Activated T-helper 1 cell treated with anti-CD3 and anti-CD28 coated beads, Interleukin-12 subunit alpha, Interleukin-12 subunit beta, Interleukin-2, Interleukin-4 antibody, amounts not matched to agents 30 ng/mL and 10 ng/mL and 1 ng/mL, durations not matched to agents 14 hours and 24 hours and 36 hours (primary cell): ENCODE data around the gene FYCO1. TPM values are rescaled to one million over a fixed set of nuclear protein-coding genes. Genes with fewer than 3 reads are reported as not detected.
"Not testable (repeated sequence)": the region's sequence is repeated elsewhere in the genome, so short reads cannot be mapped to it uniquely, and the experiment has no call there.

Source experiments
- DNase-seq: peaks from one replicate; pipeline ENCODE4 v3.0.0; 2021; ENCODE audit warnings: low spot score
- H3K27ac Mint-ChIP-seq: one replicate; pipeline ENCODE4 v1.8.0; 2021; ENCODE audit warnings: mild to moderate bottlenecking, mixed read lengths
- H3K27me3 Mint-ChIP-seq: one replicate; pipeline ENCODE4 v1.8.0; 2022; ENCODE audit warnings: mild to moderate bottlenecking, moderate library complexity, mixed read lengths; ENCODE audit not compliant: insufficient read depth
- H3K36me3 Mint-ChIP-seq: one replicate; pipeline ENCODE4 v1.8.0; 2021; ENCODE audit warnings: low read depth, mixed read lengths
- H3K4me1 Mint-ChIP-seq: one replicate; pipeline ENCODE4 v1.8.0; 2021; ENCODE audit warnings: low read depth, mixed read lengths
- H3K4me3 Mint-ChIP-seq: one replicate; pipeline ENCODE4 v1.8.0; 2021; ENCODE audit warnings: mild to moderate bottlenecking, moderate library complexity, mixed read lengths
- H3K9me3 Mint-ChIP-seq: one replicate; pipeline ENCODE4 v1.8.0; 2021; ENCODE audit warnings: mixed read lengths
- intact Hi-C: fragments of 100-400 bp; cut with micrococcal nuclease; formaldehyde crosslinking; loops from one replicate; pipeline ENCODE4 v1.15.1; 2024
- total RNA-seq: library from RNA; stranded (reverse); gene quantifications from 2 replicates; pipeline ENCODE4 v1.2.3, GENCODE V29; 2022

FYCO1 gene
- total RNA-seq, 1 donor from 2014 or later, result 16.3 TPM

DNA sequence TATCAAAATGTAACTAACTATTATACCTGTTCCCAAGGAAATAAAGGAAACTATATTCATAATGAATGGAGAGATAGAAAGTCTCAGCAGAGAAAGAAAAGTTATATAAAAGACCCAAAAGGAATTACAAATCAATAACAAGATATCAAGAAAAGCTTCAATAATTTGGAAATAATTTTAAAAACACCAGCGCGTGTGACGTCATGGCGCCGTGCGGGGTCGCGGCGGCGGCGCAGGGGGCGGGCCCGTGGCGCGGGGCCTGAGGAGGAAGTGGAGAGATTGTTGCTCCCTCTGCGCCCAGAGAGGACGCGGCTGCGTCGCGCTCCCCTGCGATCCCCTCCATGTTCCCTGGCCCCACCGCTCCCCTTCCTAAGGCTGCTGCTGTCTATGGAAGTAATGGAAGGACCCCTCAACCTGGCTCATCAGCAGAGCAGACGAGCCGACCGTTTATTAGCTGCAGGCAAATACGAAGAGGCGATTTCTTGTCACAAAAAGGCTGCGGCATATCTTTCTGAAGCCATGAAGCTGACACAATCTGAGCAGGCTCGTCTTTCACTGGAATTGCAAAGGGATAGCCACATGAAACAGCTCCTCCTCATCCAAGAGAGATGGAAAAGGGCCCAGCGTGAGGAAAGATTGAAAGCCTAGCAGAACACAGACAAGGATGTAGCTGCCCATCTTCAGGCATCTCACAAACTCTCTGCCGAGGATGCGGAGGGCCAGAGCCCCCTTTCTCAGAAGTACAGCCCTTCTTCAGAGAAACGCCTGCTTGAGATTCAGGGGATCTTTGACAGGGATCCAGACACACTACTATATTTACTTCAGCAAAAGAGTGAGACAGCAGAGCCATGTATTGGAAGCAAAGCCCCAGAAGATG is 27.5 kb upstream of the FYCO1 start:
- peaks cover 9% of the 10 kb centered on the region for H3K9me3 Mint-ChIP-seq
- DNase-seq, result no peak
- no peak overlapping the region for H3K4me3 Mint-ChIP-seq
- no peak overlapping the region for H3K27ac Mint-ChIP-seq
- intact Hi-C loops, result no loop called here
- peaks cover 17% of the 10 kb centered on the region for H3K27me3 Mint-ChIP-seq
- peaks cover 28% of the 10 kb centered on the region for H3K4me1 Mint-ChIP-seq
- peaks cover 5% of the 10 kb centered on the region for H3K36me3 Mint-ChIP-seq

DNA sequence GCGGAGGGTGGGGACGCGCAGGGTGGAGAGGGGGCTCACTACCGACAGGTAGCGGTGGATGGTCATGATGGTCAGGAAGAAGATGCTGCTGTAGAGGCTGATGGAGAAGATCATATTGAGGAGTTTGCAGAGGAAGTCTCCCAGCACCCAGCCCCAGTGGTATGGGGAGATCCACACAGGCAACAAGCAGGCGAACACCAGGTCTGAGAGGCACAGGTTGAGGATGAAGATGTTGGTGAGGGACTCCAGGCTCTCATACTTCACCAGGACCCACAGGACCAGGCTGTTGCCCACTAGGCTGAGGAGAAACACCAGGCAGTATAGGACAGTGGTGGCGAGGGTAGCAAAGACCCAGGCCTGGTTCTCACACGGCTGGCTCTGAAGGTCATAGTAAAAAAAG is 25.9 kb upstream of the FYCO1 start:
- no peaks in the 10 kb centered on the region for H3K9me3 Mint-ChIP-seq
- no peak overlapping the region for H3K27ac Mint-ChIP-seq
- no peak overlapping the region for H3K4me3 Mint-ChIP-seq
- H3K36me3 Mint-ChIP-seq, result peaks cover 3% of the 10 kb centered on the region
- H3K4me1 Mint-ChIP-seq, result peaks cover 44% of the 10 kb centered on the region
- DNase-seq, result no peak
- intact Hi-C loops, result no loop called here
- peaks cover 17% of the 10 kb centered on the region for H3K27me3 Mint-ChIP-seq

DNA sequence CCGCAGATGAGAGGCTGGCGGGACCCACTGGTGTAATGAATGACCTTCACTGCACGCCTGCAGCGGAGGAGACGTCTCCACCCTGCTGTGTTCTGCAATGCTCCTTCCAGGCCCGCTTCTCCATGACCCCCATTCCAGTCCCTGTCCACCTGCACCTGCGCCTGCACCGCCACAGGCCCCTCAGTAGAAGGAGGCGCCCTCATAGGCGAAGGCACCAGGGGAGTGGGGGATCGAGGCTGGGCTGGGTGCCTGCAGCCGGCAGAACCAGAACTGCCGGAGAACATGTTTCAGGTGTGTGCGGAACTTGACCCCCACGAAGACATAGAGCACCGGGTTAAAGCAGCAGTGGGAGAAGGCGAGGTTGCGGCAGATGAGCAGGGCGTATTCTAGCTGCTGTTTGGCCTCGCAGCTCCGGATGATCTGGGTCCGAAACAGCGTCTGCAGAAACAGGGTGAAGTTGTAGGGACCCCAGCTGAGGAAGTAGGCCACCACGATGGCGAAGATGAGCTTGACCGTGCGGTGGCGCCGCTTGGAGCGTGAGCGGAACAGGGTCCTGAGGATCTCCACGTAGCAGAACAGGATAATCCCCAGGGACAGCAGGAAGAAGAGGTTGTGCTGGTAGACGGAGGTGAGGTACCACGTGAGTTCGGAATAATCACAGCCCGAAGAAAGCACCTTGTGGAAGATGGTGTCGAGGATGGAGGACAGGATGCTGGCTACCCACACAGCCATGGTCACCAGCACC is 25.3 kb upstream of the FYCO1 start:
- DNase-seq, result no peak
- Mint-ChIP-seq H3K36me3 (peaks cover 3% of the 10 kb centered on the region), H3K4me1 (peaks cover 44% of the 10 kb centered on the region), H3K4me3 (no peak overlapping the region), H3K27ac (no peak overlapping the region), H3K9me3 (no peaks in the 10 kb centered on the region), H3K27me3 (peaks cover 17% of the 10 kb centered on the region)
- intact Hi-C loops, result no loop called here

DNA sequence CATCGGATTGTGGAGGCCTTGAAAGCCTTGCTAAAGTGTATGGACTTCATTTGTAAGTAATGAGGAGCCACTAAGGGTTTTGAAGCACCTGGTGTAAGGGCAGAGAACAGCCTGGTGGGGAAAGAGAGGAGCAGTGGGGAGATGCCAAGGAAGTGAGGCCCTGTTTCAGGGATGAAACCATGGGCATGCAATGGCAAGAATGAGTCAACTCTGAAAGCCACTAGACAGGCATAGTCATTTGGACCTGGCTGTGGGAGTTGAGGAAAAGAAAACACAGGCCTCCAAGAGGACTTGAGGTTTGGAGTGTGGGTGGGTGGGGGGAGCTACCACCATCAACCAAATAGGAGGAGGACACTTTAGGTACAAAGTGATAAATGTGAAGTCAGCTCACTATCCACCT is 24.1 kb upstream of the FYCO1 start:
- intact Hi-C loops, result loop anchor here (1.0 to 5.0 kb wide), 8 partner anchors 9 to 538 kb away; partner anchors contain the start of gene CXCR6
- Mint-ChIP-seq H3K9me3 (no peaks in the 10 kb centered on the region), H3K36me3 (peaks cover 3% of the 10 kb centered on the region), H3K27ac (peak overlapping the region; percentile 86), H3K27me3 (peaks cover 13% of the 10 kb centered on the region), H3K4me1 (peaks cover 44% of the 10 kb centered on the region), H3K4me3 (peak overlapping the region; percentile 0)
- DNase-seq, result no peak

DNA sequence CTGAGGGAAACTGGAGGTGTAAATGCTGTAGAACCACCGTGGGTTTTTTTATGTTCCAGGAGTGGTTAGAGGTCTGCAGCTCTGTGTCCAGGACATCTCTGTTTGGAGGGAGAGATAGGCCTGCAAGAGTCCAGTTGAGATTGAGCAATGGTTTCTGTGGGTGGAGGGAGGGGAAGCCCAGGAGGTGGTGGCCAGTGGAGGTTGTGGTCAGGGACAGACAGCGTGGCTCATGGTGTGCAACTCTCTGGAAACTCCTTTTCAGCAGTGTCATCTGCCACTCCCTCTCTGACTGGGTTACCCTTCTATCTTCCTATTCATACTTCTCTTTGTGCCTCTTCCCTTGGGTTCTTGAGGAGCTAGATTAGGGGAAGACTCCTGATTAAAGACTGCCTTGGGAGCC is 22.1 kb upstream of the FYCO1 start:
- Mint-ChIP-seq H3K4me1 (peaks cover 58% of the 10 kb centered on the region), H3K27ac (peak overlapping the region; percentile 80)
- no peak for DNase-seq

DNA sequence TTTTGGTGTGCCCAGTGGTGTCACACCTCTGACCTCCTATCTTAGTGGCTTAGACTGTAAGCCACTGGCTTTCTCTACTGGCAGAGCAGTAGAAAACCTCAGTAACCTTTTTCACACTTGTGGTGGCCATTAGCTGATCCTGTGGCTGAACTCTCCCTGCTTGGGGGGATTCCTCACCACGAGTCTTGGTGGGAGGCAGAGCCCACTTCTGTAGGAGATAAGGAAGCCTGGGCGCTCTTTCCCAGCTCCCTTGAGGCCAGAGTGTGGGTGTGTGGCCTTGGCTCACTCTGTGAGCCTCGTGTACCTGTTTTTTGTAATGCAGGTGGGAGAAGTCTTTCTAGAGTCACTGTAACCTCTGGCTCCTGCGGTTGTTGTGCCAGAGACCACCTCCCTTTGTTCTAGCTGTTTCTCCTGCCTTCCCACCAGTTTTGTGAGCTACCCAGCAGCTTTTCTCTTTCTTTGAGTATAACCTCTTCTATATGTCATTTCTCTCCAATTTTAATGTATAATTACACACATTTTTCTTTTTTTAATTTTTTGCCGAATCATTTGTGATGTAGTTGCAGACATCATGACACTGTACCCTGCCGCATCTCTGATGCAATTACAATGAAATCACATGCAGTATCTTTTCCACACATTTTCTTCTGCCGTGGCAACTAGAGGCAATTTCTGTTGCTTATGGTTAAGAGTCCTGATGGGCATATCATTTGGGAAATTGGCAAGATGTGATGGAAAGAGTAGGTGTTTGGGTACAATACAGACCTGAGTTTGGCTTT is 17.9 kb upstream of the FYCO1 start:
- Mint-ChIP-seq H3K4me1 (peaks cover 52% of the 10 kb centered on the region), H3K9me3 (peaks cover 4% of the 10 kb centered on the region), H3K4me3 (no peak overlapping the region), H3K36me3 (peaks cover 3% of the 10 kb centered on the region), H3K27ac (no peak overlapping the region), H3K27me3 (peaks cover 1% of the 10 kb centered on the region)
- no peak for DNase-seq
- intact Hi-C loops, result no loop called here

More for the DNA sequence above, 22.1 kb upstream of the FYCO1 start:
- H3K36me3 Mint-ChIP-seq, result peaks cover 3% of the 10 kb centered on the region
- peak overlapping the region; percentile 21 for H3K4me3 Mint-ChIP-seq
- peaks cover 4% of the 10 kb centered on the region for H3K27me3 Mint-ChIP-seq
- intact Hi-C loops, result loop anchor here (2.0 to 5.0 kb wide), 3 partner anchors 53 to 540 kb away; partner anchors contain the start of gene CXCR6
- H3K9me3 Mint-ChIP-seq, result peaks cover 4% of the 10 kb centered on the region

DNA sequence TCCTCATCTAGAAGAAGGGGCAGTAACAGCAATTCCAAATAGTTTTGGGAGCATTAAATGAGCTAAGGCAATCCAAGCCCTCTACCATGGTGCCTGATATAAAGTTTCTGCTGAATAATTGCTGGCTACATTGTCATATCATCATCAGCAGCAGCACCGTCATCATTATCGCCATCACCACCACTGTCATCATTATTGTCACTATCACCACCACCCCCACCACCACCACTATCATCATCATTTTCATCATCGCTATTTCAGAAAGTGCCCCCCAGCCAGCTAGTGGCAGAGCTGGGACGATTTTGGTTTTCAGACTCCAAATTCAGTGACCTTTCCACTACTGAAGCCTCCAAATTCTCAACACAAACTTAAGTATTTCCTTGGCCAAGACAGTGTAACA is 16.6 kb upstream of the FYCO1 start:
- H3K36me3 Mint-ChIP-seq, result peaks cover 3% of the 10 kb centered on the region
- H3K9me3 Mint-ChIP-seq, result peaks cover 4% of the 10 kb centered on the region
- no peak overlapping the region for H3K27ac Mint-ChIP-seq
- peaks cover 39% of the 10 kb centered on the region for H3K4me1 Mint-ChIP-seq
- intact Hi-C loops, result no loop called here
- peaks cover 6% of the 10 kb centered on the region for H3K27me3 Mint-ChIP-seq
- H3K4me3 Mint-ChIP-seq, result no peak overlapping the region
- DNase-seq, result no peak

DNA sequence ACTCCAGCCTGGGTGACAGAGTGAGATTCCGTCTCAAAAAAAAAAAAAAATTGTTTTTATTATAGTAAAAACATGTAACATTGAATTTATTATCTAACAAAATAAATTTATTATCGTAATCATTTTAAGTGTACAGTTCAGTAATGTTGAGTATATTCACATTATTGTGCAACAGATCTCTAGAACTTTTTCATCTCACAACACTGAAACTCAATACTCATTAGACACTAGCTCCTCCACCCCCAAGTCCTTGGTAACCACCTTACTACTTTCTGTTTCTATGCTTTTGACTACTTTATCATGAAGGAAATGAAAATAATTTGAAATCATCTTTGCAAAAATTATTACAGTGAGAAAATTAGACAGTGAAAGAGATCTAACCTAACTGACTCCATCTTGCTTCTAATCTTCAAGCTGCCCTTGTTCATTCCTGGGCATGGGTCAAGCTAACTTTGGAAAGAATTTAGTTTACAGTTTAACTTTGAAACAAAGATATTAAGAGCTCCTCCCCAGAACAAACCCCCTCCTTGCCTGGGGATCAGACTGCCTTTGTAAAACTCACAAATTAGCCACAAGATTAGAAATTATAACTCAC is 15.0 kb upstream of the FYCO1 start:
- DNase-seq, result no peak
- Mint-ChIP-seq H3K4me3 (no peak overlapping the region), H3K27ac (peak overlapping the region; percentile 40), H3K4me1 (peaks cover 32% of the 10 kb centered on the region), H3K9me3 (peaks cover 4% of the 10 kb centered on the region), H3K27me3 (peaks cover 6% of the 10 kb centered on the region), H3K36me3 (peaks cover 3% of the 10 kb centered on the region)
- intact Hi-C loops, result loop anchor here (1.0 kb wide), 1 partner anchor 9 kb away; no protein-coding TSS in a partner anchor

DNA sequence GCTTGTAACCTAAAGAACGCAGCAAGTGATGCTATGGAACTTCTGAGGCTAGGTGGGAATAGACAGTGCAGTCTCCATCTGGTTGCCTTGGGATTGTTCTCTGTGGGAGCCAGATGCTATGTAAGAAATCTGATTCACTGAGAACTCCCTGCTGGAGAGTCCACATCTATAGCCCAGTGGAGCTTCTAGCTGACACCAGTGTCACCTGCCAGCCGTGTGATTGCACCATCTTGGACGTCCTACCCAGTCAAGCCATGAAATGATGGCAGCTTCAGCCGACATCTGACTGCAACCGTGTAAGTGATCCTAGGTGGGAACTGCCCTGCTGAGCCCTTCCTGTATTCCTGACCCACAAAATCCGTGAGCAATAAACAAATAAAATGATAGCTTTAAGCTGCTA is 12.4 kb upstream of the FYCO1 start:
- intact Hi-C loops, result no loop called here
- no peak for DNase-seq
- H3K36me3 Mint-ChIP-seq, result peaks cover 3% of the 10 kb centered on the region
- H3K4me3 Mint-ChIP-seq, result no peak overlapping the region
- H3K4me1 Mint-ChIP-seq, result peaks cover 22% of the 10 kb centered on the region
- H3K27ac Mint-ChIP-seq, result no peak overlapping the region
- peaks cover 6% of the 10 kb centered on the region for H3K27me3 Mint-ChIP-seq
- no peaks in the 10 kb centered on the region for H3K9me3 Mint-ChIP-seq

DNA sequence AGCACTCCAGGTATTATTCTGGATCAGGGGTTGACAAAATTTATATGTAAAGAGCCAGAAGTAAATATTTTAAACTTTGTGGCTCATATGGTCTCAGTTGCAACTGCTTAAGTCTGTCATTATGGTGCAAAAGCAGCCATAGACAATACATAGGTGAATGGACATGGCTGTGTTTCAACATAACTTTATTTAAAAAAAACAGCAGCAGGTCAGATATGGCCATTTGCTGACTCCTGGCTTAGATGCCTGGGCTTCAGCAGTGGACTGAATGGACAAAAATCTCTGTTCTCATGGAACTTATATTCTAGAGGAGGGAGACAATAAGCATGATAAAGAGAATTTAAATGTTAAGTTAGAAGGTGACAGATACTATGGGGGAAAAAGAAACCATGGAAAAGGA is 11.7 kb upstream of the FYCO1 start:
- Mint-ChIP-seq H3K9me3 (no peaks in the 10 kb centered on the region), H3K4me3 (no peak overlapping the region), H3K27ac (no peak overlapping the region), H3K4me1 (peaks cover 14% of the 10 kb centered on the region), H3K36me3 (peaks cover 3% of the 10 kb centered on the region), H3K27me3 (peaks cover 6% of the 10 kb centered on the region)
- intact Hi-C loops, result no loop called here
- DNase-seq, result no peak

DNA sequence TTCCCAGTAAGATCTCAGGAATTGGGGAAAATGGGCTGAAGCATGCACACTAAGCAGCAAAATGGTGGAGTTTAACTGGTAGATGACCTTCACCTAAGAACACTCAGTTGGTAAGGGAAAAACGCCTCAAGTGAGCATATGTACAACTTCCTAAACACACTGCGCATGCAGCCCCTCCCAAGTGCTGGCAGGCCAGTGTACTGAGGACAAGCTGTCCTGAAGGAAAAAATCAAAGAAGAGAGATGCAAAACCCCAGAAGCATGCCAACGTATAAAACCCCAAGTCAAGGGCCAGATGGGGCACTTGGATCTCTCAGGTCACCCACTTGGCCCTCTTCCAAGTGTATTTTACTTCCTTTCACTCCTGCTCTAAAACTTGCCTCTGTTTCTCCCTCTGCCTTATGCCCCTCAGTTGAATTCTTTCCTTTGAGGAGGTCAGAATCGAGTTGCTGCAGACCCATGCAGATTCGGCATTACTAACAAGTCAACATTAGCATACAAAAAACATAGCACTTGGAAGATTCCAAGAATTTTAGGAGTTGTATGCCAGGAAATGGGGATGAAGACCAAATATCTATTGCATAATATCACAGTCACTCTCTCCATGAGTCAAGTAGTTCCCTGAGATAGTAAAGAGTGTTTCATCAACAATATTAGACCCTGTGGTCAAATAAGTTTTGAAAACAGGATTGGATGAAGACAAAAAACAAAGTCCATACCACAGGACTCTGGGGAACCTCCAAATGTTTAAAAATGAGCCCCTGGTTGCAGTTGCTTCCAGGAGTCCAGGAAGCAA is 10.8 kb upstream of the FYCO1 start:
- Mint-ChIP-seq H3K4me1 (peaks cover 11% of the 10 kb centered on the region), H3K27me3 (peaks cover 6% of the 10 kb centered on the region), H3K36me3 (peaks cover 3% of the 10 kb centered on the region), H3K9me3 (no peaks in the 10 kb centered on the region), H3K27ac (no peak overlapping the region), H3K4me3 (no peak overlapping the region)
- no peak for DNase-seq
- intact Hi-C loops, result no loop called here

DNA sequence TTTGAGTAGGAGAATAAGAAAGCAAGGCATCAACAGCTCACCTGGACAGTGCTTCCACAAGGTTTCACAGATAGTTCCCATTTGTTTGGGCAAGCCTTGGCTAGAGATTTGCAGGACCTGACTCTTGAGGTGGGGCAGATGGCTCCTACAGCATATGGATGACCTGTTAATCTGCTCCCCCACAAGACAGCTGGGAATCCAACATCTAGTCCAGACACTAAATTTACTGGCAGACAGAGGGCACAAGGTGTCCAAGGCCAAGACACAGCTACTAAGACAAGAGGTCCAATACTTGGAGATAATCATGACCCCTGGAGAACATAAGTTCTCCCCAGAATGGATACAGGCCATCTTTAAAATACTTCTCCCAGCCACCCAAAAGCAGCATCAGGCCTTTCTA is 8.1 kb upstream of the FYCO1 start:
- intact Hi-C loops, H3K27ac Mint-ChIP-seq, H3K27me3 Mint-ChIP-seq, H3K4me3 Mint-ChIP-seq, H3K4me1 Mint-ChIP-seq, H3K9me3 Mint-ChIP-seq, H3K36me3 Mint-ChIP-seq, DNase-seq: not testable (repeated sequence)
